K562 (cell line): ENCODE results near the gene SLC66A2.

Experiments used
- GABPA ChIP-seq: fragments of 200-800 bp; sonication (Bioruptor generic); conservative IDR thresholded peaks from 2 replicates; pipeline ENCODE4 v1.6.1; 2016; ENCODE audit warnings: low read depth, missing genetic modification characterization, missing compliant biosample characterization
- JUN ChIP-seq, 2 experiments: sonication (generic) in 1 of 2; formaldehyde crosslinking in 1 of 2; IDR thresholded peaks; 2 replicates each; pipeline versions ENCODE4 v1.6.1 to v1.8.0; 2012 to 2022; ENCODE audit warnings: borderline replicate concordance in 2 of 2, mild to moderate bottlenecking in 2 of 2, improper control_type of control experiment in 1 of 2, low read depth in 1 of 2, low read length in 1 of 2, missing genetic modification reagents in 1 of 2
- SMC3 ChIP-seq: conservative IDR thresholded peaks from 2 replicates; pipeline ENCODE4 v1.6.1; 2011; ENCODE audit warnings: low read depth, low read length, improper control_type of control experiment; ENCODE audit not compliant: insufficient read depth
- TBL1XR1 ChIP-seq, 2 experiments: IDR thresholded peaks; 2 replicates each; pipeline ENCODE4 v1.6.1; 2012; ENCODE audit warnings: improper control_type of control experiment in 2 of 2, low read length in 2 of 2, mild to moderate bottlenecking in 1 of 2

DNA sequence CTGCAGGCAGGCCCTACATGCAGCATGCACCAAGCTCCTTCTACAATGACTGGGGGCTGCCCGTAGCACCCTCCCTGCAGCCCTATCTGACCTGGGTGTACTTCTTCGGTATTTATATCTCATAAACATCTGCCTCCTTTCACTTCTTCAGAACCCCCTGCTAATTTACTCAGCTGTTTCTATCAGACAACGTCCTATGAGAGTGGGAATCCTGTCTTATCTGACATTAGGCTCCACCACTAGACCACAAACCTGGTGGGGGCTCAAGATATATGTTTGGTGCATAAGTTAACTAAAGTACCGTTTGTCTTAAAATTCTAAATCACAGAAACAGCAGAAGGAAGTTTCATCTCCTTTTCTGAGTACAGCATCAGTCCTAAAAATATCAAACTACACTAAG, 23.6 kb upstream of the SLC66A2 start:
- no peak for TF ChIP-seq GABPA (tag)
- no peak for TF ChIP-seq JUN (IDR thresholded peaks at IDR 0.05; ENCODE audit: borderline replicate concordance, low read depth, low read length)
- TF ChIP-seq JUN (CRISPR knock-in tag; IDR thresholded peaks at IDR 0.05; ENCODE audit: borderline replicate concordance): no peak
- no peak for TF ChIP-seq TBL1XR1 (IDR thresholded peaks at IDR 0.05; ENCODE audit: low read length in 2 of 2)
- TF ChIP-seq SMC3: no peak
